Gastrocnemius medialis (tissue), 4 donors: ENCODE results near the gene CCDC169.

Experiments used
- CTCF ChIP-seq, 5 experiments: fragments of 450-650 bp in 3 of 5; fragments of 200-600 bp in 2 of 5; sonication (generic) in 2 of 5; IDR thresholded peaks in 4 of 5; conservative IDR thresholded peaks in 1 of 5; 1 replicate in 4 of 5; 2 replicates in 1 of 5; pipeline ENCODE4 v1.5.1; 2016 to 2019; ENCODE audit warnings: antibody characterized with exemption in 5 of 5, mild to moderate bottlenecking in 3 of 5, moderate library complexity in 3 of 5
- POLR2A ChIP-seq, 2 donors: fragments of 450-650 bp; IDR thresholded peaks; one replicate each; pipeline ENCODE4 v1.6.1; 2017; ENCODE audit warnings: antibody characterized with exemption in 2 of 2, mild to moderate bottlenecking in 2 of 2, moderate library complexity in 2 of 2

DNA sequence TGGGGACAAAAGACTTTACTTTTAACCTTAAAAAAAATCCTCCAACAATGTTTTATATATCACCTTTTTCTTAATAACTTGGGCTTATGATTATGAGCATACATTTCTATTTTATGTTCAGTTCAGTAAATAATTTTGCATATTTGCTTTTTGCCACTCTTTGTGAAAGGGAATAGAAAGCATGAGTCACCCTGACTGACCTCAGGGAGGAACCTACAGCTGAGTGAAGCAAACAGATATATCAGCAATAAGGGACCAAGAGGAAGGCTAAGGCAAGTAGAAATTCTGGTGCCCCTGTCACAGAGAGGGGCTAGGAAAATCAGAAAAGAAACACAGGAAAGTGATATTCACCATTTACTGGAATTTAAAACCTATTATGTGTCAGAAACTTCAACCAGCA lies 46.1 kb downstream of the CCDC169 start:
- no peak for TF ChIP-seq CTCF (IDR thresholded peaks at IDR 0.05 in 4 of 5, conservative IDR thresholded peaks at IDR 0.05 in 1 of 5)
- no peak for TF ChIP-seq POLR2A (IDR thresholded peaks at IDR 0.05)
